ENCODE data around the gene SYNGAP1.
"Not testable (repeated sequence)": the region's sequence is repeated elsewhere in the genome, so short reads cannot be mapped to it uniquely, and the experiment has no call there.

SYNGAP1 gene

DNA sequence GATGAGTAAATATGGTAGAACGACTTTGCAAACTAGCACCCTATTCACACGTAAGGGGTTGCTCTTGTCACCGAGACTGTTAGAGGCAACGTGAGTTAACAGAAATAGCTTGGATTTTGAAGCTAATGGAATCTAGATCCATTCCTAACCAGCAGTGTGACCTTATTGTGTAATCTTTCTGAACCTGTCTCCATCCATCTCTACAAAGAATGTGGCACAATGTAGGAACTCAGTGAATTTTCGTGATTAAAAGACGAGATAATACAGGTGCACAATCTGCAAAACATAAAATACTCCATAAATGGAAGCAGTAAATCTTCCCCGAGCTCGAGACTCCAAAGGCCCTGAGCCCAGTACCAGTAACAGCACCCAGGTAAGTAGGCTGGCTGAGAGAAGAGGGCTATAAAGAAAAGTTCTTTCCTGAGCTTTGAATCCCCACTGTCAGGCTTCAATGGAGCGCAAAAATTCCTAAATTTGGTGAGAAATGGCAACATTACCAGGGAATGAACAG, 29.0 kb upstream of the SYNGAP1 start:
- peak overlapping the region; percentile 93 for H3K27ac ChIP-seq (ENCODE audit: low read depth, low read length)
- H3K9ac ChIP-seq (ENCODE audit: low read length) = no peak overlapping the region
- peaks cover 9% of the 10 kb centered on the region for H3K4me1 ChIP-seq (ENCODE audit: control insufficient read depth, insufficient read depth, low read length)
- H3K27me3 ChIP-seq (ENCODE audit: control insufficient read depth, insufficient read depth, low read length) = no peaks in the 10 kb centered on the region
- peak overlapping the region; percentile 34 for H3K4me3 ChIP-seq (ENCODE audit: low read length)
- no peaks in the 10 kb centered on the region for H3K36me3 ChIP-seq (ENCODE audit: control insufficient read depth, insufficient read depth, low read length)

DNA sequence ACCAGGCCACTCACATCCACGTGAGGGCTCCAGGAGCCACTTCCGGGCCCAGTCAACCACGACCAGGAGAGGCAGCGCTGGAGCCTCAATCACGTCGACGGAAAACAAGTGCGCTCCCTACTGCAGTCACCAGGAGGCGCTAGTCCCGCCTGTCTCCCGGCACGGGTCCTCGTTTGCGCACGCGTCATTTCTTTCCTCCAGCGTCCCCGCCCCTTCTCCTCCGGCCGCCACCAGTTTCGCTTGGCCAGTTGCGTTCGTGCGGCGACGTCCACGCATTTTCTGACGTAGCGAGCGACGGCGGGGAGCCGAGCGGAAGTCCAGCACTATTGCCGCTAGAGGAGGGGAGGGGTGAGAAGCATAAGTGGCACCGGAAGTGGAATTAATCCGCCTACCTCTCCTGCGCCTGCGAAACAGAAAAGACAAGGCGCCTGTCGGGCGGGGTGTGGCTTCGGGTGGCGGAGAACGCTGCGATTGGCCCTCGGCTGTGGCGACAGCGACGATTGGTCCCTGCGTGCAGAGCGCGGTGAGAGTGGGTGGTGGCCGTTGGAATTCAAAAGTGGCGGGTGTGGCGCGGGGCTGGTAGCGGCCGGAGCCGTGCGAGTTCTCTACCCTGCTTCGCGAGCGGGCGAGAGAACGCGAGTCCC, 28.5 kb upstream of the SYNGAP1 start, which contains the start of gene KIFC1:
KIFC1 (plus strand) TSS at position 546 of the 644 bp plus-strand sequence. CDS start 163 bp downstream, outside the sequence.
- Histone ChIP-seq H3K9ac (ENCODE audit: low read length) (peak within 1 kb of the TSS; percentile 21), H3K4me3 (ENCODE audit: low read length) (peak within 1 kb of the TSS; percentile 86), H3K27ac (ENCODE audit: low read depth, low read length) (peak within 1 kb of the TSS; percentile 93), H3K27me3 (ENCODE audit: control insufficient read depth, insufficient read depth, low read length) (no peaks in the 10 kb centered on the region), H3K36me3 (ENCODE audit: control insufficient read depth, insufficient read depth, low read length) (no peaks in the 10 kb centered on the region), H3K4me1 (ENCODE audit: control insufficient read depth, insufficient read depth, low read length) (peaks cover 9% of the 10 kb centered on the region)

DNA sequence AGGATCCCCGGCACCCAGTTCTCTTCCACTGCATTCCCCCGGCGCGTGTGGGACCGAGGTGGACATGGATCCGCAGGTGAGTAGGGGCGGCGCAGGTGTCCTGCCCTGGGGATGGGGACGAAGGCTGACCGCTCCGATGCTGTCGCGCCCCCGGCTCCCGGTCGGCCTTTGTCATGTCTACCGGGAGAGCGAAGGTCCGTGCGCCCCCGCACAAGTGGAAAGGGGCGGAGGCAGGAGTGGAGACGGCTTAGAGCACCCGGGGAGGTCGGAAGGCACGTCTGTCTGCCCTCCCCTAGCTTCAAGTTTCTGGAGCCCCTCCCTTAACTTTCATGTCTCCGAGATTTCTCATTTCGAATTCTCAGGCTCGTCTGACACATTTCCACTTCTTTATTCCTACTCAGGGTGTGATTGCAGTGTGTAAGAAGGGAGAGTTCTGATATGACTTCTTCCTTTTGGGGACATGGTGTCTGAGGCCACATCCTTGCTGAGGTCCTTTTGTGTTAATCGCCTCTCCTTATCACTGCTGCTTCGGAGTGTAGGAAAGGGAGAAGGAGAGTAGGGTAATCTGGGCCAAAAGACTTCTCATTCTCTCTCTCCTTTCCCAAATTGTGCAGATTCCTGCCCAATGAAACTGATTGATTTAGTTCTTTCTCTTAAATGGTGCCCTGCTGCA, 27.8 kb upstream of the SYNGAP1 start:
- peak overlapping the region; percentile 21 for H3K9ac ChIP-seq (ENCODE audit: low read length)
- peak overlapping the region; percentile 86 for H3K4me3 ChIP-seq (ENCODE audit: low read length)
- no peaks in the 10 kb centered on the region for H3K27me3 ChIP-seq (ENCODE audit: control insufficient read depth, insufficient read depth, low read length)
- H3K36me3 ChIP-seq (ENCODE audit: control insufficient read depth, insufficient read depth, low read length) = no peaks in the 10 kb centered on the region
- H3K27ac ChIP-seq (ENCODE audit: low read depth, low read length) = peak overlapping the region; percentile 93
- peaks cover 9% of the 10 kb centered on the region for H3K4me1 ChIP-seq (ENCODE audit: control insufficient read depth, insufficient read depth, low read length)

DNA sequence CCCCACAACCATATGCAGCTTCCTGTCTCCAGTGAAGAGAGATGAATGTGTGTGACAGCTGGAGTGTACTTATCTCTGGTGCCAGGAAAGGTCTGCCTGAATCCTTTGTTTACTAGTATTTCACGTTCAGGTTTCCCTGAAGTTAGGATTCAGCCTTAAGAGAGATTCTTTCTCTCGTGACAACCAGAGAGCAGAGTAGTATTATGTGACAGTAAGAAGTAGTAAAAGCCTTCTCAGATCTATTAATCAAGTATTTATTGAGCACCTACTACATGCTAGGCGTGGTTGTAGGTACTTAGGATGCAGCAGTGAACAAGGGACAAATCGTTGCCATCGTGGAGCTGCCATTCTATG, 27.3 kb upstream of the SYNGAP1 start:
- peaks cover 9% of the 10 kb centered on the region for H3K4me1 ChIP-seq (ENCODE audit: control insufficient read depth, insufficient read depth, low read length)
- H3K36me3 ChIP-seq (ENCODE audit: control insufficient read depth, insufficient read depth, low read length) = no peaks in the 10 kb centered on the region
- H3K27ac ChIP-seq (ENCODE audit: low read depth, low read length) = no peak overlapping the region
- no peak overlapping the region for H3K9ac ChIP-seq (ENCODE audit: low read length)
- H3K4me3 ChIP-seq (ENCODE audit: low read length) = peak overlapping the region; percentile 86
- no peaks in the 10 kb centered on the region for H3K27me3 ChIP-seq (ENCODE audit: control insufficient read depth, insufficient read depth, low read length)

DNA sequence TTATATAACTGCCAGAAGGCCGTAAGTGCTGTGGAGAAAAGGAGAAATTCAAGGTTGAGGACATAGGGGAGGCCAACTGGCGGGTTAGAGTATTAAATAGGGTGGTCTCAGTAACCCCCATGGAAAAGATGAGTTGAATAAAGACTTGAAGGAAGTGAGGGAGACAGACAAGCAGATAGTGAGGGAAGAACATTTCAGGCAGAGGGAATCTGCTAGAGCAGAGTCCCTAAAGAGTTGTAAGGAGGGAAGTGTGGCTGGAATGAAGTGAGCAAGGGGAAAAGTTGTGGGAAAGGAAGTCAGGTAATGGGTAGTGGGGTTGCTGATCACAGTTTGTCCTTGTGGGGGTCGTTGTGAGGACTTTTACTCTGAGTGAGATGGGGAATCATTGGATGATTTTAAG, 26.9 kb upstream of the SYNGAP1 start:
- no peak overlapping the region for H3K4me3 ChIP-seq (ENCODE audit: low read length)

DNA sequence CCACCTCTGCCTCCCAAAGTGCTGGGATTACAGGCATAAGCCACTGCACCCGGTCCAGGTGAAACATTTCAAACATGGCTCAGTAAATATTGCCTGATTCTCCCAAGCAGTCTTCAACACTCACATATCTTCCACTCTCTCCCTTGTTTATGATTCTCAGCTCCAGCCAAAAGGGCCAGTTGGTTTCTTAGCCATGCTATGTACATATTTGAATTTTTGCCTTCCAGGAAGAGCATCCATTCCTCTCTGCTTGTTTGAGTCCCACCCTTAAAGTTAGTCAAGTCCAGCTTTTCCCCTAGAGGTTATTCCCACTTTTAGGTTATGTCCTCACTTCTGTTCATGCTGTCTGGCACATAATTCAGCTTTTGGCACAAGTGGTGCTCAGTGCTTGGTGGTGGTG, 22.3 kb upstream of the SYNGAP1 start:
- no peaks in the 10 kb centered on the region for H3K4me1 ChIP-seq (ENCODE audit: control insufficient read depth, insufficient read depth, low read length)
- no peak overlapping the region for H3K27ac ChIP-seq (ENCODE audit: low read depth, low read length)
- H3K4me3 ChIP-seq (ENCODE audit: low read length) = no peak overlapping the region
- H3K36me3 ChIP-seq (ENCODE audit: control insufficient read depth, insufficient read depth, low read length) = no peaks in the 10 kb centered on the region
- no peak overlapping the region for H3K9ac ChIP-seq (ENCODE audit: low read length)
- no peaks in the 10 kb centered on the region for H3K27me3 ChIP-seq (ENCODE audit: control insufficient read depth, insufficient read depth, low read length)

More for the DNA sequence above, 26.9 kb upstream of the SYNGAP1 start:
- peaks cover 9% of the 10 kb centered on the region for H3K4me1 ChIP-seq (ENCODE audit: control insufficient read depth, insufficient read depth, low read length)
- no peaks in the 10 kb centered on the region for H3K27me3 ChIP-seq (ENCODE audit: control insufficient read depth, insufficient read depth, low read length)
- H3K36me3 ChIP-seq (ENCODE audit: control insufficient read depth, insufficient read depth, low read length) = no peaks in the 10 kb centered on the region
- no peak overlapping the region for H3K9ac ChIP-seq (ENCODE audit: low read length)
- H3K27ac ChIP-seq (ENCODE audit: low read depth, low read length) = no peak overlapping the region

DNA sequence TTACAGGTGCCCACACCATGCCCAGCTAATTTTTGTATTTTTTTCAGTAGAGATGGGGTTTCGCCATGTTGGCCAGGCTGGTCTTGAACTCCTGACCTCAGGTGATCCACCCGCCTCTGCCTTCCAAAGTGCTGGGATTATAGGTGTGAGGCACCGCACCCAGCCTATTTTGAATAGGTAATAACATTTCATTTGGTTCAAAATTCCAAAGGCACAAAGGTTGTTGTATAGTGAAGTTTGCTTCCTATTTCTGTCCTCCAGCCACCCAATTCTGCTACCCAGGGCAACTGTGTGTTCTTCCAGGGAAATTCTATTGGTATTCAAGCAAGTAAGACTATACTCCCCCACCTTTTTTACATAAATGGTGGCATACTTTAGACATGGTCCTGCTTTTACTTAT, 21.3 kb upstream of the SYNGAP1 start:
- not testable (repeated sequence) for H3K4me1 ChIP-seq (ENCODE audit: control insufficient read depth, insufficient read depth, low read length); H3K27me3 ChIP-seq (ENCODE audit: control insufficient read depth, insufficient read depth, low read length); H3K9ac ChIP-seq (ENCODE audit: low read length); H3K4me3 ChIP-seq (ENCODE audit: low read length); H3K36me3 ChIP-seq (ENCODE audit: control insufficient read depth, insufficient read depth, low read length); H3K27ac ChIP-seq (ENCODE audit: low read depth, low read length)

DNA sequence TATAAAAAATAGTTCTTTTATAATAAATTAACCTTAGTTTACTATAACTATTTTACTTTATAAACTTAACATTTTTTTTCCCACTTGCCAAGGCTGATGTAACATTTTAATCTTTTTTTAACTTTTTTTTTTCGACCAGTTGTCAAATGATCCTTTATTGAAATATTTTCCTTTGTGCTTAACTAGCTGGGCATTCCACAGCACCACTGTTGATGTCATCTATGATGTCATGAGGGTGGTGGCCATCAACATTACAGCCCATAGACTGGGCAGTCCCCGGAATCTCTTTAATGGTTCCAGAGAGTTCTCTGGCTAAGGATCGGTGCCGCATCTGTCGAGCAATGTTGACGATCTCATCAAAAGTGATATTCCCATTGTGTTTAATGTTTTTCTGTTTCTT, 20.0 kb upstream of the SYNGAP1 start:
- not testable (repeated sequence) for H3K27ac ChIP-seq (ENCODE audit: low read depth, low read length); H3K36me3 ChIP-seq (ENCODE audit: control insufficient read depth, insufficient read depth, low read length); H3K9ac ChIP-seq (ENCODE audit: low read length); H3K27me3 ChIP-seq (ENCODE audit: control insufficient read depth, insufficient read depth, low read length); H3K4me3 ChIP-seq (ENCODE audit: low read length); H3K4me1 ChIP-seq (ENCODE audit: control insufficient read depth, insufficient read depth, low read length)

DNA sequence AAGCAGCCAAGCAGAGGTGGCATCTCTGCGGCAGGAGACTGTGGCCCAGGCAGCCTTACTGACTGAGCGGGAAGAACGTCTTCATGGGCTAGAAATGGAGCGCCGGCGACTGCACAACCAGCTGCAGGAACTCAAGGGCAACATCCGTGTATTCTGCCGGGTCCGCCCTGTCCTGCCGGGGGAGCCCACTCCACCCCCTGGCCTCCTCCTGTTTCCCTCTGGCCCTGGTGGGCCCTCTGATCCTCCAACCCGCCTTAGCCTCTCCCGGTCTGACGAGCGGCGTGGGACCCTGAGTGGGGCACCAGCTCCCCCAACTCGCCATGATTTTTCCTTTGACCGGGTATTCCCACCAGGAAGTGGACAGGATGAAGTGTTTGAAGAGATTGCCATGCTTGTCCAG, 15.0 kb upstream of the SYNGAP1 start:
- Histone ChIP-seq H3K4me3 (ENCODE audit: low read length) (no peak overlapping the region), H3K9ac (ENCODE audit: low read length) (no peak overlapping the region), H3K27ac (ENCODE audit: low read depth, low read length) (no peak overlapping the region), H3K27me3 (ENCODE audit: control insufficient read depth, insufficient read depth, low read length) (no peaks in the 10 kb centered on the region), H3K36me3 (ENCODE audit: control insufficient read depth, insufficient read depth, low read length) (peaks cover 2% of the 10 kb centered on the region), H3K4me1 (ENCODE audit: control insufficient read depth, insufficient read depth, low read length) (no peaks in the 10 kb centered on the region)

DNA sequence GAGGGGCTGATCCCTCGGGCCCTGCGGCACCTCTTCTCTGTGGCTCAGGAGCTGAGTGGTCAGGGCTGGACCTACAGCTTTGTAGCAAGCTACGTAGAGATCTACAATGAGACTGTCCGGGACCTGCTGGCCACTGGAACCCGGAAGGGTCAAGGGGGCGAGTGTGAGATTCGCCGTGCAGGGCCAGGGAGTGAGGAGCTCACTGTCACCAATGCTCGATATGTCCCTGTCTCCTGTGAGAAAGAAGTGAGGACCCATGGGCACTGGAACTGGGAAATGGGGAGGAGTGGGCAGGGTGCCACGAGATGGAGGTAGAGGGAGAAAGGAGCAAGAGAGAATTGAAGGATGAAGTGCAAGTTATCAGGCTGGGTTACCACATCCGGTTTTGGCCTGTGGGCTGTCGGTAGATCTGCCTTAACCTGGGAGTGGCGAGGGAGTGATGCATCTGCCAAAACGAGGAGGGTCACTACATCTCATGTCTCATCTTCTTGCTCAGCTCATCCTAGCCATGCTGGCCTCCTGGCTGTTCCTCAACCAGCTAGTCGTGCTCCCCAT, 14.4 kb upstream of the SYNGAP1 start:
- peaks cover 2% of the 10 kb centered on the region for H3K36me3 ChIP-seq (ENCODE audit: control insufficient read depth, insufficient read depth, low read length)
- H3K4me3 ChIP-seq (ENCODE audit: low read length) = no peak overlapping the region
- H3K4me1 ChIP-seq (ENCODE audit: control insufficient read depth, insufficient read depth, low read length) = no peaks in the 10 kb centered on the region
- no peak overlapping the region for H3K9ac ChIP-seq (ENCODE audit: low read length)
- no peaks in the 10 kb centered on the region for H3K27me3 ChIP-seq (ENCODE audit: control insufficient read depth, insufficient read depth, low read length)
- no peak overlapping the region for H3K27ac ChIP-seq (ENCODE audit: low read depth, low read length)

DNA sequence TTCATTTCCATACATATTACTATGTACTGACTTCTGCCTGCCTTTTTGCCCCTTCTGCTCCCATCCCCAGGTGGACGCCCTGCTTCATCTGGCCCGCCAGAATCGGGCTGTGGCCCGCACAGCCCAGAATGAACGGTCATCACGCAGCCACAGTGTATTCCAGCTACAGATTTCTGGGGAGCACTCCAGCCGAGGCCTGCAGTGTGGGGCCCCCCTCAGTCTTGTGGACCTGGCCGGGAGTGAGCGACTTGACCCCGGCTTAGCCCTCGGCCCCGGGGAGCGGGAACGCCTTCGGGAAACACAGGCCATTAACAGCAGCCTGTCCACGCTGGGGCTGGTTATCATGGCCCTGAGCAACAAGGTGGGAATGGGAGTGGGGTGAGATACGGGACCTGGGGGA, 13.7 kb upstream of the SYNGAP1 start:
- H3K9ac ChIP-seq (ENCODE audit: low read length) = no peak overlapping the region
- H3K27me3 ChIP-seq (ENCODE audit: control insufficient read depth, insufficient read depth, low read length) = no peaks in the 10 kb centered on the region
- peaks cover 2% of the 10 kb centered on the region for H3K36me3 ChIP-seq (ENCODE audit: control insufficient read depth, insufficient read depth, low read length)
- H3K4me1 ChIP-seq (ENCODE audit: control insufficient read depth, insufficient read depth, low read length) = no peaks in the 10 kb centered on the region
- no peak overlapping the region for H3K27ac ChIP-seq (ENCODE audit: low read depth, low read length)
- no peak overlapping the region for H3K4me3 ChIP-seq (ENCODE audit: low read length)

DNA sequence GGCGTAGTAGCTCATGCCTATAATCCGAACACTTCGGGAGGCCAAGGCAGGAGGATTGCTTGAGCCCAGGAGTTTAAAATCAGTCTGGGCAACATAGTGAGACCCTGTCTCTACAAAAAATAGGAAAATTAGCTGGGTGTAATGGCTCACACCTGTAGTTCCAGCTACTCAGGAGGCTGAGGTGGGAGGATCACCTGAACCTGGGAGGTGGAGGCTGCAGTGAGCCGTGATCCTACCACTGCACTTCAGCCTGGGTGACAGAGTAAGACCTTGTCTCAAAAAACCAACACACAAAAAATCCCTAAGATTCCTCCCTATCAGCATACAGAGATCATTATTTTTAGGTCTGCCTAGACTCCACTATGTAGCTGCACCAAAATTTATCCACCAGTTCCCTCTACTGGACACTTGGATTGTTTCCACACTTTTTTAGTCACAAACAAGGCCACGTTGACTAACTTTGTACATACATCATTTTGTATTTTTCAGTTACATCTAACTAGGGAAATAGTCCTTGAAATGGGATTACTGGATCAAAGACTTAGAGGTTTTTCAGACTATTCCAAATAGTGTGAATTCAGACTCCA, 12.6 kb upstream of the SYNGAP1 start:
- Histone ChIP-seq H3K9ac (ENCODE audit: low read length) (no peak overlapping the region), H3K4me1 (ENCODE audit: control insufficient read depth, insufficient read depth, low read length) (peaks cover 3% of the 10 kb centered on the region), H3K4me3 (ENCODE audit: low read length) (no peak overlapping the region), H3K36me3 (ENCODE audit: control insufficient read depth, insufficient read depth, low read length) (peaks cover 2% of the 10 kb centered on the region), H3K27ac (ENCODE audit: low read depth, low read length) (no peak overlapping the region), H3K27me3 (ENCODE audit: control insufficient read depth, insufficient read depth, low read length) (no peaks in the 10 kb centered on the region)
